Spleen (tissue), 11 donors: Measurements from ENCODE around the gene SCAANT1. TPM values are rescaled to one million over a fixed set of nuclear protein-coding genes. Genes with fewer than 3 reads are reported as not detected.

Experiments
- DNase-seq: peaks from one replicate; pipeline ENCODE4 v3.0.0-alpha.2; 2020
- H3K27ac ChIP-seq, 8 donors: fragments of 200-600 bp; sonication (generic) in 7 of 8; 1 replicate in 4 of 8; 2 replicates in 4 of 8; pipeline versions ENCODE4 v1.5.0 to v1.8.0; 2016 to 2021; ENCODE audit warnings: inconsistent platforms in 4 of 8, mild to moderate bottlenecking in 4 of 8, moderate library complexity in 1 of 8
- H3K27me3 ChIP-seq, 7 donors: fragments of 200-600 bp; sonication (generic) in 6 of 7; replicated peaks in 1 of 7; 1 replicate in 4 of 7; 2 replicates in 3 of 7; pipeline versions ENCODE4 v1.5.0 to v1.8.0; 2016 to 2021; ENCODE audit warnings: inconsistent platforms in 3 of 7, mild to moderate bottlenecking in 1 of 7
- H3K36me3 ChIP-seq, 6 donors: fragments of 200-600 bp; sonication (generic) in 5 of 6; 1 replicate in 4 of 6; 2 replicates in 2 of 6; pipeline versions ENCODE4 v1.5.0 to v1.8.0; 2016 to 2021; ENCODE audit warnings: inconsistent platforms in 2 of 6
- H3K4me1 ChIP-seq, 6 donors: fragments of 200-600 bp; sonication (generic) in 5 of 6; 1 replicate in 3 of 6; 2 replicates in 3 of 6; pipeline versions ENCODE4 v1.5.0 to v1.8.0; 2016 to 2021; ENCODE audit warnings: inconsistent platforms in 3 of 6
- H3K4me3 ChIP-seq, 8 donors: fragments of 200-600 bp; sonication (generic) in 7 of 8; 1 replicate in 4 of 8; 2 replicates in 4 of 8; pipeline versions ENCODE4 v1.5.0 to v1.8.0; 2016 to 2021; ENCODE audit warnings: inconsistent platforms in 4 of 8, mild to moderate bottlenecking in 4 of 8, moderate library complexity in 2 of 8
- H3K9me3 ChIP-seq, 8 donors: fragments of 200-600 bp; sonication (generic) in 7 of 8; 1 replicate in 4 of 8; 2 replicates in 4 of 8; pipeline versions ENCODE4 v1.5.0 to v1.8.0; 2016 to 2021; ENCODE audit warnings: inconsistent platforms in 4 of 8
- POLR2A ChIP-seq, 3 donors: fragments of 450-650 bp; IDR thresholded peaks; one replicate each; pipeline ENCODE4 v1.5.1; 2017; ENCODE audit warnings: antibody characterized with exemption in 3 of 3, mild to moderate bottlenecking in 1 of 3
- POLR2AphosphoS5 ChIP-seq, 3 donors: sonication (generic); formaldehyde crosslinking; IDR thresholded peaks; one replicate each; pipeline ENCODE4 v1.5.1; 2017; ENCODE audit warnings: antibody characterized with exemption in 3 of 3
- WGBS, 5 donors: extraction: QIAGEN DNeasy Blood & Tissue Kit in 3 of 5; methylation state at CpG; one replicate each; pipeline versions ENCODE4 v1.1.5 to v1.1.7; 2013 to 2018; 5-methylcytosine and 5-hydroxymethylcytosine counted together
- intact Hi-C: fragments of 100-400 bp; cut with DNase I; formaldehyde crosslinking; loops from one replicate; pipeline ENCODE4 v1.15.0; 2023; ENCODE audit warnings: low total_unique reads
- polyA plus RNA-seq, 3 donors: library from polyadenylated mRNA; stranded (reverse); fragments of 200-250 nt; gene quantifications; one replicate each; pipeline ENCODE4 v1.2.1, GENCODE V29; 2013
- total RNA-seq, 7 donors: library from RNA; depleted of rRNA in 3 of 7; stranded (reverse); fragments of >200 nt in 3 of 7; fragmentation: NEBNext Ultra II Directional in 4 of 7; extraction: Animal tissue kit (Norgen Biotek cat#: 25700) in 4 of 7; gene quantifications; one replicate each; pipeline versions ENCODE4 v1.1.0 to v1.2.1, GENCODE V29; 2016 to 2021
- TF ChIP-seq, protein P1 (sequence below), 11 experiments: fragments of 200-600 bp in 7 of 11; fragments of 450-650 bp in 4 of 11; sonication (generic) in 4 of 11; IDR thresholded peaks in 8 of 11; conservative IDR thresholded peaks in 3 of 11; 1 replicate in 7 of 11; 2 replicates in 4 of 11; pipeline versions ENCODE4 v1.4.0 to v1.8.0; 2016 to 2021; ENCODE audit warnings: antibody characterized with exemption in 11 of 11, inconsistent platforms in 4 of 11, mild to moderate bottlenecking in 1 of 11
- donor health status: healthy with polysubstance abuse.
- donor health status: DM: no; HTN: no; CAD: no; lungs with moderate emphysema.
- donor health status: DM: no; HTN: no; CAD: no.
- donor health status: Bipolar disorder and iron deficiency.
- donor health status: healthy.
- donor health status: DM: no; HTN: no; CAD: no.
- donor health status: DM: yes; HTN: yes; CAD: no.

SCAANT1 gene
- total and polyA plus RNA-seq, 10 donors, result not detected

DNA sequence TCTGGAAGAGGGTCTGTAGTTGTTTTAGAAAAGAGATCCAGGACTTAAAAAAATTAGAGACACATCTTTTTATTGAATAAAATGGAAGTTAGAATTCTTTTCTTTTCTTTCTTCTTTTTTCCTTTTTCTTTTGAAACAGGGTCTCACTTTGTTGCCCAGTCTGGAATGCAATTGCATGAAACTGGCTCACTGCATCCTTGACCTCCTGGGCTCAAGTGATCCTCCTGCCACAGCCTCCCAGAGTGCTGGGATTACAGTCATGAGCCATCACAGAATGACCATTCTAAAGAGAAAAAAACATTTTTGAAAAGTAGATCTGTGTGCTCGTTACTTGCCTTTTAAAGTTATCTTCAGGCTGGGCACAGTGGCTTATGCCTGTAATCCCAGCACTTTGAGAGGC lies 45.0 kb downstream of the SCAANT1 start:
- Histone ChIP-seq H3K36me3 (peaks cover 0 to 6% (median 0%) of the 10 kb centered on the region in 6 donors), H3K4me3 (no peak overlapping the region), H3K9me3 (no peaks in the 10 kb centered on the region), H3K27me3 (no peaks in the 10 kb centered on the region), H3K27ac (no peak overlapping the region), H3K4me1 (peaks cover 4 to 74% (median 42%) of the 10 kb centered on the region in 6 donors)
- intact Hi-C loops, result no loop called here
- no peak for TF ChIP-seq POLR2A (IDR thresholded peaks at IDR 0.05)
- TF ChIP-seq, protein P1, sequence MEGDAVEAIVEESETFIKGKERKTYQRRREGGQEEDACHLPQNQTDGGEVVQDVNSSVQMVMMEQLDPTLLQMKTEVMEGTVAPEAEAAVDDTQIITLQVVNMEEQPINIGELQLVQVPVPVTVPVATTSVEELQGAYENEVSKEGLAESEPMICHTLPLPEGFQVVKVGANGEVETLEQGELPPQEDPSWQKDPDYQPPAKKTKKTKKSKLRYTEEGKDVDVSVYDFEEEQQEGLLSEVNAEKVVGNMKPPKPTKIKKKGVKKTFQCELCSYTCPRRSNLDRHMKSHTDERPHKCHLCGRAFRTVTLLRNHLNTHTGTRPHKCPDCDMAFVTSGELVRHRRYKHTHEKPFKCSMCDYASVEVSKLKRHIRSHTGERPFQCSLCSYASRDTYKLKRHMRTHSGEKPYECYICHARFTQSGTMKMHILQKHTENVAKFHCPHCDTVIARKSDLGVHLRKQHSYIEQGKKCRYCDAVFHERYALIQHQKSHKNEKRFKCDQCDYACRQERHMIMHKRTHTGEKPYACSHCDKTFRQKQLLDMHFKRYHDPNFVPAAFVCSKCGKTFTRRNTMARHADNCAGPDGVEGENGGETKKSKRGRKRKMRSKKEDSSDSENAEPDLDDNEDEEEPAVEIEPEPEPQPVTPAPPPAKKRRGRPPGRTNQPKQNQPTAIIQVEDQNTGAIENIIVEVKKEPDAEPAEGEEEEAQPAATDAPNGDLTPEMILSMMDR (IDR thresholded peaks at IDR 0.05 in 8 of 11, conservative IDR thresholded peaks at IDR 0.05 in 3 of 11), result no peak
- no peak for TF ChIP-seq POLR2AphosphoS5 (IDR thresholded peaks at IDR 0.05)
- no peak for DNase-seq
- WGBS, 5 donors, result 91 to 100% (median 96%) methylated on average over 1 of the region's 1 CpG

DNA sequence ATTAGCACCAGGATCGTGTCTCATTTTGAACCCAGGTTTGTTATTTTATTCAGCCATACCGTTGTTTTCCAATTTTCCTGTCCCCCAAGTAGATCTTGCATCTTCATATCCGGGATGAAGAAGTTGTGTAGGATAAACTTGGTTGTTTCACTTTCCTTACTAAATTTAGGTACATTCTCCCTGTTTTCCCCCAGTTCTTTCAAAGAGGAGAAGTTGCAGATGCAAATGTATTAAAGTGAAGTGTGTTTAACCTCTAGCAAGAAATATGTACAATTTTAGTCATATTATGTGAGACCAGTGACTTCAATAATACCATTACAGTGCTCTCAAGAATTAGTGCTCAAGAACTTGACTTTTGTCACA lies 47.2 kb downstream of the SCAANT1 start:
- Histone ChIP-seq H3K36me3 (peaks cover 0 to 6% (median 0%) of the 10 kb centered on the region in 6 donors), H3K27me3 (no peaks in the 10 kb centered on the region), H3K9me3 (no peaks in the 10 kb centered on the region), H3K4me3 (peak overlapping the region; percentile 80 to 97 (median 86)), H3K4me1 (peaks cover 4 to 68% (median 36%) of the 10 kb centered on the region in 6 donors), H3K27ac (peak overlapping the region; percentile 77 to 97 (median 96))
- WGBS, 5 donors, result 1 to 7% (median 3%) methylated on average over 3 of the region's 3 CpGs
- intact Hi-C loops, result no loop called here
- no peak for DNase-seq
- TF ChIP-seq POLR2A (IDR thresholded peaks at IDR 0.05), result no peak
- TF ChIP-seq, protein P1 (IDR thresholded peaks at IDR 0.05 in 8 of 11, conservative IDR thresholded peaks at IDR 0.05 in 3 of 11), result no peak
- no peak for TF ChIP-seq POLR2AphosphoS5 (IDR thresholded peaks at IDR 0.05)

GRCh38 chr3:63864008-63864964 lies 47.9 kb downstream of the SCAANT1 start:
- intact Hi-C loops, result no loop called here
- peaks cover 0 to 6% (median 0%) of the 10 kb centered on the region in 6 donors for H3K36me3 ChIP-seq

More at GRCh38 chr3:63864008-63864964, 47.9 kb downstream of the SCAANT1 start:
- TF ChIP-seq POLR2AphosphoS5 (IDR thresholded peaks at IDR 0.05), result peak in 2 of 3 donors; percentile 56 to 67
- TF ChIP-seq POLR2A (IDR thresholded peaks at IDR 0.05), result no peak
- TF ChIP-seq, protein P1 (IDR thresholded peaks at IDR 0.05 in 8 of 11, conservative IDR thresholded peaks at IDR 0.05 in 3 of 11), result no peak
- DNase-seq, result peak; percentile 90
- peaks cover 4 to 65% (median 33%) of the 10 kb centered on the region in 6 donors for H3K4me1 ChIP-seq
- H3K4me3 ChIP-seq, result peak overlapping the region; percentile 80 to 97 (median 86)
- 0 to 1% (median 0%) methylated on average over 25 to 93 of the region's 93 CpGs for WGBS, 5 donors
- peak overlapping the region; percentile 77 to 97 (median 96) for H3K27ac ChIP-seq
- no peaks in the 10 kb centered on the region for H3K9me3 ChIP-seq
- H3K27me3 ChIP-seq, result no peaks in the 10 kb centered on the region
